ENCODE measurements around the gene SEC24C.
A peak's percentile ranks its signal among the peaks of the same experiment; 100 is the strongest.
"Not testable (repeated sequence)": the region's sequence is repeated elsewhere in the genome, so short reads cannot be mapped to it uniquely, and the experiment has no call there.

Gene SEC24C

GRCh38 chr10:73793456-73793855 is 49.3 kb downstream of the SEC24C start:
- no peak for DNase-seq (ENCODE audit: low read depth in 3 of 3)

GRCh38 chr10:73795491-73795890 is 51.3 kb downstream of the SEC24C start:
- DNase-seq (ENCODE audit: low read depth in 3 of 3), result not testable (repeated sequence)

GRCh38 chr10:73796035-73796434 is 51.9 kb downstream of the SEC24C start:
- not testable (repeated sequence) for DNase-seq (ENCODE audit: low read depth in 3 of 3)

GRCh38 chr10:73796766-73797165 is 52.6 kb downstream of the SEC24C start:
- DNase-seq (ENCODE audit: low read depth in 3 of 3), result no peak

- no peak for DNase-seq (ENCODE audit: low read depth in 3 of 3)
These were observed 53.3 kb downstream of the SEC24C start for GRCh38 chr10:73797324-73798025.

- DNase-seq (ENCODE audit: low read depth in 3 of 3), result no peak
These were observed 53.9 kb downstream of the SEC24C start for GRCh38 chr10:73798087-73798486.

- no peak for DNase-seq (ENCODE audit: low read depth in 3 of 3)
These were observed 54.9 kb downstream of the SEC24C start for GRCh38 chr10:73798927-73799560.

GRCh38 chr10:73799899-73800559 is 55.9 kb downstream of the SEC24C start:
- DNase-seq (ENCODE audit: low read depth in 3 of 3), result no peak

- DNase-seq (ENCODE audit: low read depth in 3 of 3), result no peak
These were observed 56.5 kb downstream of the SEC24C start for GRCh38 chr10:73800560-73801252.

GRCh38 chr10:73801253-73801590 is 57.0 kb downstream of the SEC24C start:
- no peak for DNase-seq (ENCODE audit: low read depth in 3 of 3)

- DNase-seq (ENCODE audit: low read depth in 3 of 3), result no peak
These were observed 58.3 kb downstream of the SEC24C start for GRCh38 chr10:73802276-73802991.

GRCh38 chr10:73803680-73804286 is 59.6 kb downstream of the SEC24C start:
- no peak for DNase-seq (ENCODE audit: low read depth in 3 of 3)

- no peak for DNase-seq (ENCODE audit: low read depth in 3 of 3)
These were observed 62.2 kb downstream of the SEC24C start for GRCh38 chr10:73806176-73806950.

- no peak for DNase-seq (ENCODE audit: low read depth in 3 of 3)
These were observed 63.3 kb downstream of the SEC24C start for GRCh38 chr10:73807471-73807870.

GRCh38 chr10:73808021-73808815 is 64.0 kb downstream of the SEC24C start:
- DNase-seq (ENCODE audit: low read depth in 3 of 3), result no peak

- no peak for DNase-seq (ENCODE audit: low read depth in 3 of 3)
These were observed 65.1 kb downstream of the SEC24C start for GRCh38 chr10:73809061-73809818.

- no peak for DNase-seq (ENCODE audit: low read depth in 3 of 3)
These were observed 66.2 kb downstream of the SEC24C start for GRCh38 chr10:73810358-73810734.

GRCh38 chr10:73810735-73811465 is 66.7 kb downstream of the SEC24C start:
- DNase-seq (ENCODE audit: low read depth in 3 of 3), result peak in 2 of 3 experiments; percentile 24 to 40
